Endothelial cell of umbilical vein (primary cell): Measurements from ENCODE around the gene CTSL.

Experiments used
- EZH2 ChIP-seq: IDR thresholded peaks from 2 replicates; pipeline ENCODE4 v1.6.1; 2012; ENCODE audit warnings: borderline replicate concordance, low read depth, mild to moderate bottlenecking, moderate library complexity, low read length, inconsistent platforms; ENCODE audit not compliant: severe bottlenecking
- POLR2A ChIP-seq: IDR thresholded peaks from 2 replicates; pipeline ENCODE4 v1.6.1; 2012; ENCODE audit warnings: low read depth, mild to moderate bottlenecking, control low read depth, low read length
- POLR2AphosphoS5 ChIP-seq: IDR thresholded peaks from 2 replicates; pipeline ENCODE4 v1.6.1; 2012; ENCODE audit warnings: low read depth, mild to moderate bottlenecking, control low read depth, low read length, moderate library complexity; ENCODE audit not compliant: insufficient read depth
- TF ChIP-seq, protein P1 (sequence below), 2 donors: IDR thresholded peaks; 1 replicate in 1 of 2; 2 replicates in 1 of 2; pipeline ENCODE4 v1.5.1; 2011; ENCODE audit warnings: low read length in 2 of 2, mild to moderate bottlenecking in 2 of 2, moderate library complexity in 2 of 2, control low read depth in 1 of 2, inconsistent platforms in 1 of 2, low read depth in 1 of 2; ENCODE audit not compliant: insufficient read depth in 1 of 2; ENCODE audit errors: extremely low read depth in 1 of 2
- TF ChIP-seq, protein P2 (sequence below): IDR thresholded peaks from 2 replicates; pipeline ENCODE4 v1.6.1; 2011; ENCODE audit not compliant: insufficient read depth, insufficient read length

DNA sequence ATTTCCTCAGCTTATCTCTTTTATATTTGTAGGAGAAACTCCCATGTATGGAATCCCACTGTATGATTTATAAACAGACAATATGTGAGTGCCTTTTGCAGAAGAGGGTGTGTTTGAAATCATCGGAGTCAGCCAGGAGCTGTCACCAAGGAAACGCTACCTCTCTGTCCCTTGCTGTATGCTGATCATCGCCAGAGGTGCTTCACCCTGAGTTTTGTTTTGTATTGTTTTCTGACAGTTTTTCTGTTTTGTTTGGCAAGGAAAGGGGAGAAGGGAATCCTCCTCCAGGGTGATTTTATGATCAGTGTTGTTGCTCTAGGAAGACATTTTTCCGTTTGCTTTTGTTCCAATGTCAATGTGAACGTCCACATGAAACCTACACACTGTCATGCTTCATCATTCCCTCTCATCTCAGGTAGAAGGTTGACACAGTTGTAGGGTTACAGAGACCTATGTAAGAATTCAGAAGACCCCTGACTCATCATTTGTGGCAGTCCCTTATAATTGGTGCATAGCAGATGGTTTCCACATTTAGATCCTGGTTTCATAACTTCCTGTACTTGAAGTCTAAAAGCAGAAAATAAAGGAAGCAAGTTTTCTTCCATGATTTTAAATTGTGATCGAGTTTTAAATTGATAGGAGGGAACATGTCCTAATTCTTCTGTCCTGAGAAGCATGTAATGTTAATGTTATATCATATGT lies 18.0 kb upstream of the CTSL start:
- TF ChIP-seq, protein P1, sequence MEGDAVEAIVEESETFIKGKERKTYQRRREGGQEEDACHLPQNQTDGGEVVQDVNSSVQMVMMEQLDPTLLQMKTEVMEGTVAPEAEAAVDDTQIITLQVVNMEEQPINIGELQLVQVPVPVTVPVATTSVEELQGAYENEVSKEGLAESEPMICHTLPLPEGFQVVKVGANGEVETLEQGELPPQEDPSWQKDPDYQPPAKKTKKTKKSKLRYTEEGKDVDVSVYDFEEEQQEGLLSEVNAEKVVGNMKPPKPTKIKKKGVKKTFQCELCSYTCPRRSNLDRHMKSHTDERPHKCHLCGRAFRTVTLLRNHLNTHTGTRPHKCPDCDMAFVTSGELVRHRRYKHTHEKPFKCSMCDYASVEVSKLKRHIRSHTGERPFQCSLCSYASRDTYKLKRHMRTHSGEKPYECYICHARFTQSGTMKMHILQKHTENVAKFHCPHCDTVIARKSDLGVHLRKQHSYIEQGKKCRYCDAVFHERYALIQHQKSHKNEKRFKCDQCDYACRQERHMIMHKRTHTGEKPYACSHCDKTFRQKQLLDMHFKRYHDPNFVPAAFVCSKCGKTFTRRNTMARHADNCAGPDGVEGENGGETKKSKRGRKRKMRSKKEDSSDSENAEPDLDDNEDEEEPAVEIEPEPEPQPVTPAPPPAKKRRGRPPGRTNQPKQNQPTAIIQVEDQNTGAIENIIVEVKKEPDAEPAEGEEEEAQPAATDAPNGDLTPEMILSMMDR (IDR thresholded peaks at IDR 0.05; ENCODE audit: extremely low read depth in 1 of 2, insufficient read depth in 1 of 2, low read depth in 1 of 2, low read length in 2 of 2) = no peak
- TF ChIP-seq, protein P2, sequence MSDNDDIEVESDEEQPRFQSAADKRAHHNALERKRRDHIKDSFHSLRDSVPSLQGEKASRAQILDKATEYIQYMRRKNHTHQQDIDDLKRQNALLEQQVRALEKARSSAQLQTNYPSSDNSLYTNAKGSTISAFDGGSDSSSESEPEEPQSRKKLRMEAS = no peak
- TF ChIP-seq POLR2AphosphoS5 = no peak
- no peak for TF ChIP-seq EZH2
- no peak for TF ChIP-seq POLR2A
